HG02678 (cell line): Measurements from ENCODE around the gene KMT2E.
A peak's percentile ranks its signal among the peaks of the same experiment; 100 is the strongest.

Experiments used
- ATAC-seq: cut with Tn5 transposase; IDR thresholded peaks from one replicate; pipeline ENCODE4 v1.9.1; 2021; ENCODE audit warnings: mild to moderate bottlenecking, moderate library complexity; ENCODE audit not compliant: unreplicated experiment

Gene KMT2E

DNA sequence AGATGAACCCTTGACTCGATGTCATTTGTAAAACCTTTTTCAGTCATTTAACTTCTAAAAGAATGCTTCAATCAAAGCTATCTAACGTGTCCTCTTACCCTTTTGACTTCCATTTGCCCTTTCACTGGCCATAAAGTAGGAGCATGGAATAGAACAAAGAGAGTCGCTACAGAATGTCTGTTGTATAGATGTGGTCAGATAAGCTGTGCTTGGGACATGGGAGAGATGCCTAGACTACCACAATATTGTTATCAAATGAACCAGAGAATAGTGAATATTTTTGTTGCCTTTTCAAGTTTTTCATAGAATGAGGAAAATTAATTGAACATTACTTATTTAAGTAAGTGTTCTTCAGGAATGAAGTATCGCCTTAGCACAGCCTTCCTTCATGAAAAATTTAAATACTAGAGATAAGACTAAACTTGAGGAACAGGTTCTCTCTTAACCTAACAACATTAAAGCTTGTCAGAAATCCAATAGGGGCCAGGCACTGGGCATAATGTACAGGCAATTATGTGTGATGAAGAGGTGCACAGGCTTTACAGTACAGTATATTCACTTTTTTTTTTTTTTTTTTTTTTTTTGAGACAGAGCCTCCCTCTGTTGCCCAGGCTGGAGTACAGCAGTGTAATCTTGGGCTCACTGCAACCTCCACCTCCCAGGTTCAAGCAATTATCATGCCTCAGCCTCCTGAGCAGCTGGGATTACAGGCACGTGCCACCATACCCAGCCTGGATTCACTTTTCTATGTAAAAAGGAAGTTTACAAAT lies 7.5 kb upstream of the KMT2E start:
- ATAC-seq: no peak

DNA sequence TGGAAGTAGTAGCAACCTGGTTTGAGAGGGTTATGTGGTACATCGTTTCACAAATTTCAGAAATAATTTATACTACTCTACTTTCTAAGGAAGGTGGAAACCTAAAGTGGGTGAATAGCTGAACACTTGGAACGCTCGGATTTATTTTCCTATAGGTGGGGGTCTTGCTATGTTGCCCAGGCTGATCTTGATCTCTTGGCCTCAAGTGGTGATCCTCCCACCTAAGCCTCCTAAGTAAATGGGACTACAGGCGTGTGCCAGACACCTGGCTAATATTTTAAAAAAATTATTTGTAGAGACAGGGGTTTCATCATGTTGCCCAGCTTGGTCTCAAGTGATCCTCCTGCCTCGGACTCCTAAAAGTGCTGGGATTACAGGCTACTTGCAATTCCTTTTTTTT lies 6.7 kb upstream of the KMT2E start:
- no peak for ATAC-seq

DNA sequence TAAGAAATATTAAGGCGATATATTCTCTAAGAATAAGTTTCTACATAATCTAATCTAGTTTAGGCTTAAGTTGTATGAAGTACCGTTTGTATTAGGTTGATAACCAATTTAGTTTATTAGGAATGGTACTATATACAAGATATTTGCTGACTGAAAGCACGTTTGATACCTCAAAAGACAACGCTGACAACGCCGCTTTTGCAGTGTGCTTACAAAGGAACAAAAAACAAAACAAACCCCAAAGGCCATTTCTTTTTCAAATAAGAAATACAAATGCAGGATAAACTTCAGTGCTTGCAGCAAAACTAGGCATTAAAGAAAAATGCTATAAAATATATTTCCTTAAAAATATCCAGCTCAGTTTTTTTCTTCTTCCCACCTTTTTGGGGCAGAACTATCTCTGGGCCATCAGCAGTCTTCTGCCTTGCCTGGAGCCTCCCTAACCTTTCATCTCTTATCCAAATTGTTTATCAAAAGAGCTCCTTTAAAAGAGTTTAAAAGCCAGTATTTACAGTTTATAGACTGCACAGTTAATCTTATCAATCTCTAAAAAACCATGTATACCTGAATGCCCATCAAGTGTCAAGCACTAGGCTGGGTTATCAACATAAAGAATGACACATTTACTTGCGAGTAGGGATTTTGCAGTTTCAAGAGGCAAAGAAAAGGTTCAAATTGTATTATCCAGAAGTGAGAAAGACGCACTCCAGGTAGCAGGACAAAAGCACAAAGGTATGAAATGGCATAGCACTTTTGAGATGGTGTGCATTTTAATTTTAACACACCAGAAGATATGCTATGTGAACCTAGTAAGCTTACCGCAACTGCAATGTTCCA lies 4.1 kb upstream of the KMT2E start:
- no peak for ATAC-seq

DNA sequence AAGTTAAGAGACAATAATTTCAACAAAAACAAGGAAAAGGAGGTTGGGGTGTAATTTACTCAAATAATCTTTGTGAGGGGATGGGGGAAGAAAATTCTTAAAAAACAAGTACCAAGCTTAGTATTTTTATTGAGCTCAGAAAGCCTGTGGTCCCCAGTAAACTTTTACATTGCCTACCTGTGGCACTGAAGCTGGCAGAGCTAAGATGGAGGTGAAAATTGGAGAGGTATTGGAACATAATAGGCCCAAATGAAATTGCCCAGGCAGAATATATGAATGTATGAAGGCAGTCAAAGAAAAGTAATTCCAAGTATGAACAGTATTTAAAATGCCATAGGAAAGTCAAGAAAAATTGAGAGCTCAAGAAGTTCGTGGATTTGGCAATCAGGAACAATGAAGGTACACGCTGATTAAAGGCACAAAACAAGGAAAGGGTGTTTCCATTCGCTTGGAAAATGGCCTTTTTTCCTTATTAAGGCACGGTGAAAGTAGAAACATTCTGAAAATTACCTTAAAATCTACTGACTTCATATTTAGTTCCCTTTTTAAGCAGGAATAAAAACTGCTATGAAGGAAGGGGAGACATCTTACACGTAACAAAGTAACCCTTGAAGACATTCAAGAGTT lies 3.4 kb upstream of the KMT2E start:
- ATAC-seq: no peak

DNA sequence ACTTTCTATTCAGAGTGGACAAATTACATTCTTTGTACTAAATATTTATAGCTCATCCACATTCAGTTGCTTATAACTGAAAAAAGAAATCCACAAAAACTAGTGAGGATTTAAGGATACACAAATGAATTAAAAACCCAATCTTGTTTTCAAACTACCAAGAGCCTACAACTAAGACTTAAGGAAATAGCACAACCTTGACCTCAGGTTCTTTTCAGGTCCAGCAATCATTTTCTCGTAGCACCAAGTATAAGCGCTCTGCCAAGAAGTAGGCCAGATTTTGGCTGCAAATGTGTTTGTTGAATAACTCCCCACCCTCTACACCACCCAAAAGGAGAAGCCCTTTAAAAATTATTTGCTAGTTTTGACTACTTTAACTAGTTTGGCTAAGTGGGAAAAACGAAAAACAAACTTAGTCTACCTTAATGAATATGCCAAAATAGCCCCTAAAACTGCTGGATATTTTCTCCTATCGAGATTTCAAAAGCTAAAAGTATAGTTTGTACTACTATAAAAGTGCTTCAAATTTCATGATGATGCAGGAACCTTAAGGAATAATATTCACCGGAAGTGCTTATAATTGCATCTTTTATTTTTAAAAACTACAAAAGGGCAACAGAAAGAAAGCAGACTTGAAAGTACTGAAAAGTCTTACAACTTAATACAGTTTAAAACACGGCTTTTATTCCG lies 2.7 kb upstream of the KMT2E start:
- ATAC-seq: no peak

DNA sequence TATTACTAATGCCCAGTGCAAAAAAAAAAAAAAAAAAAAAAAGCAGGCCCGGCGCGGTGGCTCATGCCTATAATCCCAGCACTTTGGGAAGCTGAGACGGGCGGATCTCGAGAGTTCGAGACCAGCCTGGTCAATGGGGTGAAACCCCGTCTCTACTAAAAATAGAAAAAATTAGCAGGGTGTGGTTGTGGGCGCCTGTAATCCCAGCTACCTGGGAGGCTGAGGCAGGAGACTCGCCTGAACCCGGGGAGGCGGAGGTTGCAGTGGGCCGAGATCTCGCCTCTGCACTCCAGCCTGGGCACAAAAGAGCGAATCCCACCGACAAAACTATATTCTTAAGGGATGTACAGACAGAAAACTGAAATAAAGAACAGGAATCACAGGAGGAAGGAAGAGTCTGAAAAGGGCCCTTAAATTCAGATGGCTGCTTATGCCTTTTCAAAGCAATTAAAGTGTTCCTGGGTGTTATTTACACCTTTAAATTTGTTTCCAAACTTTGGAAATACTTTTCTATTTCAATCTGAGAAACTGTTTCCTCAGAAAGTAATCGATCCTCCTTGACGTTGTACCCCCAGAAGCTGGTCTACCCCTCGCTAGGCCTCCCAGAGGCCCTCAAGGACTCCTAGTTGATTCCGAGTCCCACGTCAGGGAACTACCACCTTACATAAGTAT lies 2.0 kb upstream of the KMT2E start:
- no peak for ATAC-seq

DNA sequence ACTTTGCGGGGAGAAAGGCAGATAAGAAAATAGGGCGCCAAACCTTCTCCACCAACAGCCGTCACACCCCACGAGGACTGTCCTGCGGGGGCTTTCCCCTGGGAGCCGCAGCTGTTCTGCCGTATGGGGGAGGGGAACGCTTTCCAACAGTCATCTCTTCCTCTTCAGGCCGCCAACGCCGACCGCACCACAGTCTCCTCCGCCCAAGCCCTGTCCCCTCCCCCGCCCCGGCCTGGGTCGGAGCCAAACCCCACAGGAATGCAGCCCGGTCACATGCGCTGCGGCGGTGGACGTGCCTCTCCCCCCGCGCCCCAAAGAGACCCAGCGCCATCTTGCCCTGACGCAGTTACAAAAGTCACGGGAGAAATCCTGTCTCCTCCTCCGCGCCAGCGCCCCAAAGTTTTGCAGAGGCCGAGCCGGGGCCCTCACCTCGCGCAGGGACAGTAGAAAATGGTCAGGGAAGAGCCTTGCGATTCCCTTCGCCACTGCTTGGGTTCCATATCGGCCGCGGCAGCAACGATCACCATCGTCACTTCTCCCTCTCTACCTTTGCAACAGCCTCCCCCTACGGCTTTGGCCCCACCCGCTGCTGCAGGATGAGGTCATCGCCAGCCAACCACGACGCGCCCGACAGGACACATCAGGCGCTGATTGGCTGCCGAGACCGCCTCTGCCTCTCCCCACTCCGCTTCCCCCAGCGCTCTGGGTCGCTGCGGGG lies 1.3 kb upstream of the KMT2E start:
- ATAC-seq: peak; percentile 73

DNA sequence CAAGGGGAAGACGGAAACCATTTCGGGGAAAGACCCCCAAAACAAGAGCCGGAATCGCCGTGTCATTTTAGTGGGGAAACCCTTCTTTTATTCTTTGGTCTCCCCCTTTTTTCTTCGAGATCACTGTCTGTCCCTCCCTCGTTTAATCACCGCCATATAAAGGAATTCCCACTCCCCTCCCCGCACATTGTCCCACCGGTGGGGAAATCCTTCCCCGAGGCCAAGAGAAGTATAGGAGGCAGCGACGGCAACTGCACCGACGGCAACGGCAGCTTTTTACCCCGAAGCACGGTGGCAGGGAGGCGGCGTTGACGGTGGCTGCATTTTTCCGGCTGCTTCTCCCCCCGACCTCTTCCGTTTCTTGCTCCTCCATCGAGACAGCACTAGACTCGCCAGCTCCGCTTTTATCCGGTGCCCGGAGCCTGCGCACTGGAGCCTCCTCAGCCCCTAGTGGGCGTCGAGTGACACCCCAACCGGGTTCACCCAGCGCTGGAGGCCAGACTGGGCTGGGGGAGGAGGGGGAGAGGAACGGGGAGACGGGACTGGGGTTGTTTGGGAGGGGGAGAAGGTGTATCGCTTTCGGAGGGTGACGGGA lies 687 bp upstream of the KMT2E start:
- peak; percentile 34 for ATAC-seq

DNA sequence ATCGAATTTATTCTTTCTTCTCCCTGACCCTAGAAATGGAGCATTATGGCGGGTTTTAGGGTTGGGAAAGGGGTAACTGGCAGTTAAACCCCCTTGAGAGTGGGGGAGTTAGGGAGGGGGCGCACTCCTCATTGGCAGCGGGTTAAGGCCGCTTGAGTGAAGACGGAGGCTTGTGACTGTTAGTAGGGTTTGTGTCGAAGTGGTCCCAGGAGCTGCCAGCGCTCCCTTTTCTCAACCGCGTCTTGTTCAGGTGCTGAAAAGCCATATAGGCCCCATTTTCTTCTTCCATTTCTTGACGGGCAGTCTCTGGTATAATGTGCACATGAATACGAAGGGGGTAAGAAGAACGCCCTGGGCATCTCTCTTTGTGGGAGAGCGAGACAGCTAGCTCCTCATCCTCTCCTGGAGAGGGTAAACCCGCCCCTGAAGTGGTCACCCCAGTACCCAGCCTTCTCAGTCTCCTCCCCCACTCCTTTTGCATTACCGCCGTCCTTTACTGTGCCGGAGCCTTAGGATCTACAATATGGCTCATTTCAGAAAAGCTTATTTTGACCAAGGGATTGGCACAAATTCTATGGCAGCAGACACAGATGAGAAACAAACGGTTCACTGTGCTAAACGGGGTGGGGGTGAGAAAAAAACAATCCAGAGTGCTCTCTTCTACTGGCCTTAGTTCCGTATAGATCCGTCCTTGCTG lies 836 bp downstream of the KMT2E start:
- no peak for ATAC-seq

DNA sequence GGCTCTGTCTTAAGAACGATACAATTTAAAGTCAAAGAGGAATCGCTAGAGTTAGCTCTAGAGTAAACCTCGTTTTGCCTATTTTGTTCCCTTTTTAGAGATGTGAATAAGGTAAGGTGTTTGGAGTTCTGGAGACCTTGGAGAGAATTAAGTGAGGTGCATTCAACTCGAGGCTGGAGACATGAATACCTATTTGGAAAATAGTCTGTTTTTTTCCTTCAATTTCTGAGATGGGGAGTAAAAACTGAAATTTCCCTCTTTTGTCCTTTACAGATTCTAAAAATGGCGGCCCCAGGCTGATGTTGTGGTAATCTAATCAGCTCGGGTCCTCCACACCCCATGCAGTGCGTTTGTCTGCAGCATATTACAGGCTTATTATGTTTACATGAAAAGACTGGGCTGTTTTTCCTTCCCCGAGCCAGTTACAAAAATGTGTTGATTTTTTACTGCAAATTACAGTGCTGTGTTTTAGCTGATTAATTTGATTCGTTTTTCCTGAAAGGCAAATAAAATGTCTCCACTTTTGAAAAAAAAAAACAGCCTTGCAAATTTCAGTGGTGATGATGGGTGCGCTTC lies 1.5 kb downstream of the KMT2E start:
- no peak for ATAC-seq

DNA sequence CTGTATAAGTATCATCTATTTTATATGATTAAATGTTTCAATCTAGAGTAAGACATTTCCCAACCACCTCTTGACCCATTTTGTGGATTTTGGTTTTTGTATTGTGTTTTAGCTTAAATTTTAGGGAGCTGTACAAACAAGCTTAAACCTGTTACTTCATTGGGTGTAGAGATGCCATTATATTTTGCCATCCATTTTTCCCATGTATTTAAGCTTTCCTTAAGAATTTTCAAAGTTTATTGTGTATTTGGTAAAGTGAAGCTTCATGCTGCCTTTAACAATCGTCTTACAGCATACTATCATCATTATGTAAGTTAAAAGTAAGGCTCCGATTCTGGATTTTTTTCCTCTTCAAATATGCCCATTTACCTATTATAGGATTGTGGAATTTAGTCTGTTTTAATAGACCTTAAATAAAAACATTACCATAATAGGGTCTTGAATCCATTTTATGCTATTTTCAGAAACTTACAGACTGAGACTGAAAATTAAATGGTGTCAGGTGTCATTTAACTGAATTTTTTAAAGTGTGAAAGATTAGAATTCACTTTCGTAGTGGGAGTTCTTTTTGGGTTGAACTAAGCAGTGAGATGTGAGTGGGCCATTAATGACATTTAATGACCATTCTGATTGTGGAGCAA lies 2.2 kb downstream of the KMT2E start:
- no peak for ATAC-seq

DNA sequence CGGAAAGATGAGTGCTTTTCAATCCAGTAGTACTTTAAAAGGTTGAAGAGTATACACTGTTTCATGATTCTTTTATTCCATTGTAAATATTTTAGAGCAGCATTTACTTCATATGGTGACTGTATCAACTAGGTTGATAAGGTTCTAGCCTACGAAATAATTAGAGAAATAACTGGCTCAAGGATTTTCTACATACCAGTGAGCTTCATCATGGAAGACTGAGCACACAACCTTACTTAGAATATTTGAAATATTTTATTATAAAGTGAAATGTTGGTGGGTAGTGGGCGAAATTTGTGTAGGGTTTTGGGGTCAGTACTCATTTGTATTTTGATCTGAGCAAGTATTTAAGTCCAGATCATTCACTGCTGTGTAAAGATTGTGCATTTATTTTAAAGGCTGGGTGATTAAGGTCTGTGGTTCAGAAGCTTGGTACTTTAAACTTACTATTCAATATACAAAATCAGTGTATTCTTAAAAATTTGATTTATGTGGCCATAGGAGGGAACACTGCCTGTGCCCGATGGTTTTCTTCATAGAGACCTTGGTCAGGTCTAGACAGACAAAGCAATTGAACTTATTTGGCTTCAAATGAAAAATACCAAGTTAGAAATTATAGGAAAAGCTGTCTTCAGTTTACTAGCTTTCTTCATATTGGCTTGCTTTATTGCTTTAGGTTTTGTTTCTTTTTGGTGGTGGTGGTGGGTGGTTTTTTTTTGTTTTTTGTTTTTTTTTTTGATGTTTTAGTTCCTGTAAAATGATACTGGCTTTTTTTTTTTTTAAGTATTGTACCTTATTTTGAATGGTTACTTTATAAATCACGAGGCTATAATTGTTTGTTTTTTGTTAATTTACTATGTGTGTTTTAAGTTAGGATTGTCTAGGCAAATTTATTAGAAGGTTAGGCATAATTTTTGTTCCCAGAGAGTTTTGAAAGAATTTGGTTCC lies 3.0 kb downstream of the KMT2E start:
- no peak for ATAC-seq

DNA sequence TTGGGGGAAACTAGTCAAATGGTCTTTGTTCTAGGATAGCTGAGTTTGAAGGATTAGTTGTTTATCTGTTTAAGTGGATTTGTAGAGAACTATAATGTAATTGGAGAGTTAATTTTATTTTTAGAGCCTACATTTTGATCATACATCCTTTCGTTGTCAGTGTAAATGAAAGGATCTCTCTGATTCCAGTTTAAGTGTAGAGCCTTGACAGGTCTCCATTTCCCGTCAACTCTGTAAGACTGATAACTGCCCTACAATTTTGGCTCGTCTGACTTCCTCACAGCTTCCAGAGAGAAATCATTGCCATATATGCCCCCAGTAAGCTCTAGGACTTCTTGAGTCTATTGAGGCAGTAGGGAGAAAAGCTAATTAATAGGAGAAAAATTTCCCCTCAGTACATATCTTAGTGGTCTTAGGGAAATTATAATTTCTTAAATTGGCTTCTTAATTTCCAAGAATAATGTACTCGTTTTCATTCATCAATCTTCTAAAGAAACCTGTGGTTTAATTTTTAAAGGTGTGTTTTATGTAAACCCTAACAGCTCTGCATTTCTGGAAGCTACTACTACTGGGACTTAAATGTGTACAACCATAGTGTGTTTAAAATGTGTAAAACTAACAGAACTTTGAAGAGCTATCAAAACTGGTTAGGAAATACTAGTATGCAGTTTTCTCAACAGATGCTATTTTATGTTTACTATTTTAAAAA lies 3.8 kb downstream of the KMT2E start:
- no peak for ATAC-seq

DNA sequence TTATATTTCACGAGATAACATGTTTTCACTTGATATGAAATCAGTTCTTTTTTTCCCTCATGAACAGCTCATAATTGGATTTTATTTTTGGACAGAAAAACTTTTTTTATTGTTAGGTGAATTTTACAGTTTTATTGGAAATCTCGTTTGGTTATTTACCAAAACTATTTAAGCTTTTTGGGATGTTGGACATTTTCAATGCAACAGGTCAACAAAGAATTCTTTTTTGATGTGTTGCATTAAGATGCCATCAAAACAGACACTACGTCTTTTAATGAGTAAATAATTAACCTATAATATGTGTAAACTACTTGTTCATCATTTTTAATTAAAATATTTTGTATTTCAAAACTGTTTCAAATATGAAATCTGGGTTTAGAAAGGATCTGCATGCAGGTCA lies 5.3 kb downstream of the KMT2E start:
- no peak for ATAC-seq

DNA sequence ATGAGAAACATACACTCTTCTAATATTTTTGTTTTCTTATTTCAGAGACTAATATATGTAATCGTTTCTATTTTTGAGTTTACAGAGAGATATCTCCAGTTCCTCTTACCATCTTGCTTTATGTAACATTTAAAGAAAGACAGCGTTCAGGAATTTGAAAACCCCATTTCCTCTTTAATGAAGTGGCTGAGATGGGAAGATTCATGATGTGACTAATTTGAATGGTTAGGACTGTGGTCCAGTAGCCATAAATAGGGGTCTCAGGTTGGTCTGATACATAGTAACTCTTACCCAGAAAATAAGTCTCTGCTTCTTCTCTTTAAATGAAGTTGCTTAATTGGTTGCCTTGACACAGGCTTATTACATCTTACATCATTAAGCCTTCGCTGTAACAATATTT lies 6.9 kb downstream of the KMT2E start:
- ATAC-seq: no peak

DNA sequence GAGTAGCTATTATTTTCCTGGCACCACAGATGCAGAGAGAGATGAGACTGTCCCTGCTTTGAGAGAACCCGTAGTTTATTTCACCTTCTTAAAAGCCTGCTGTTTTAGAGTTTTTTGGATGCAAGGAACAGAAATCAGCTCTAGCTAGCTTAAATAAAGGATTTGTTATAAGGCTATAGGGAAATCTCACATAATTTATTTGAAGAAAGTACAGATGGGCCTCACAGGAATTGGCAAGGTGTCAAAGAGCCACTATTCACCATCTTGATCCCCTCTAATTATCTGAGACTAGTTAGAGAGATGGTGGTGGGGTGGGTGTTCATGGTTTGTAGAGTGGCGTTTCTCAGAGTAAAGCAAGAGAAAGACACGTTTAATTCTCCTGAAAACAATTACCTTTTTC lies 7.3 kb downstream of the KMT2E start:
- no peak for ATAC-seq

DNA sequence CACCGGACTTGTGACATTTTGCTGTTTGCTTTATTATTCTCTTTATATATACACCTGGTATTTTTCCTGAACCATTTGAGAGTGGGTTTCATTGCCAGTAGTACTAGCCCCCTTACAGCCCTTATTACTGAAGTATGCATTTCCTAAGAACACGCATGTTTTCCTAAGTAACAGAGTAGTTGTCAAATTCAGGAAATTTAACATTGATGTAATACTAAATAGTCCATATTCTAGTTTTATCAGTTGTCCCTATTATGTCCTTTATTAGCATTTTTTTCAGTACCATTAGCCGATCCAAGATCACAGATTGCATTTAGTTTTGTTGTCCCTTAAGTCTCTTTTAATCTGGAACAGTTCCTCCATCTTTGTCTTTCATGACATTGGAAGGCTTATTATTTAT lies 8.0 kb downstream of the KMT2E start:
- no peak for ATAC-seq
